K562 (cell line): ENCODE results near the gene ZDHHC14. TPM values are rescaled to one million over a fixed set of nuclear protein-coding genes. Genes with fewer than 3 reads are reported as not detected.

Experiments used
- ATAC-seq: fragments of 200-7000 bp; cut with Tn5 transposase; 3 replicates; pipeline ENCODE4 v1.9.1; 2020; ENCODE audit warnings: moderate library complexity
- BruUV-seq: library from RNA; stranded (reverse); fragments of 400-500 nt; replicated peaks from 2 replicates; lab custom pipeline; 2021; lab: Mats Ljungman, UMichigan
- CTCF ChIA-PET: fragments of 300-600 bp; formaldehyde crosslinking; extraction: SDS; loops from one replicate; lab custom pipeline; 2021; ENCODE audit warnings: low intra/inter-chr PET ratio; lab: Yijun Ruan, JAX
- POLR2A ChIA-PET: fragments of 300-600, 350-650 bp; sonication (Branson Sonifier 250); formaldehyde crosslinking; extraction: SDS; loops from one replicate; lab custom pipeline; 2021; ENCODE audit warnings: antibody characterized with exemption, inconsistent platforms; lab: Yijun Ruan, JAX
- DNase-seq, 4 experiments: peaks; one replicate each; pipeline versions ENCODE4 v3.0.0 to v3.0.0-alpha.2; 2011 to 2018; ENCODE audit warnings: low spot score in 3 of 4, mixed read lengths in 3 of 4; ENCODE audit errors: extremely low read depth in 1 of 4
- FAIRE-seq: peaks from 2 replicates; lab custom pipeline; 2011; peaks lifted over from hg19 to GRCh38; lab: Jason Lieb, UNC
- H2AFZ ChIP-seq: 2 replicates; pipeline ENCODE4 v1.6.0; 2011; ENCODE audit warnings: low read depth, low read length, control low read depth, inconsistent platforms
- H3K27ac ChIP-seq: fragments of 200-600 bp; 3 replicates; pipeline ENCODE4 v1.8.0; 2011; ENCODE audit warnings: low read depth, mild to moderate bottlenecking, control low read depth, inconsistent platforms, low read length, moderate library complexity, mixed read lengths; ENCODE audit errors: extremely low read depth
- H3K27me3 ChIP-seq, 2 experiments: fragments of 300-600 bp in 1 of 2; 2 replicates in 1 of 2; 3 replicates in 1 of 2; pipeline versions ENCODE4 v1.6.0 to v1.8.0; 2011; ENCODE audit warnings: inconsistent platforms in 2 of 2, low read length in 2 of 2, mild to moderate bottlenecking in 1 of 2, mixed read lengths in 1 of 2, moderate library complexity in 1 of 2; ENCODE audit not compliant: control insufficient read depth in 2 of 2, insufficient read depth in 2 of 2
- H3K36me3 ChIP-seq: fragments of 300-600 bp; 3 replicates; pipeline ENCODE4 v1.8.0; 2011; ENCODE audit warnings: mild to moderate bottlenecking, low read length, inconsistent platforms; ENCODE audit not compliant: control insufficient read depth, insufficient read depth
- H3K4me1 ChIP-seq, 2 experiments: fragments of 200-600 bp in 1 of 2; replicated peaks in 1 of 2; 2 replicates in 1 of 2; 3 replicates in 1 of 2; pipeline versions ENCODE4 v1.5.1 to v1.8.0; 2011; ENCODE audit warnings: inconsistent platforms in 2 of 2, low read length in 2 of 2, mild to moderate bottlenecking in 1 of 2, mixed read lengths in 1 of 2, moderate library complexity in 1 of 2; ENCODE audit not compliant: control insufficient read depth in 2 of 2, insufficient read depth in 2 of 2
- H3K4me2 ChIP-seq: 2 replicates; pipeline ENCODE4 v1.6.1; 2011; ENCODE audit warnings: low read length, control low read depth, inconsistent platforms, mixed read lengths; ENCODE audit not compliant: insufficient read depth
- H3K4me3 ChIP-seq: fragments of 200-600 bp; sonication (generic), shearing (Covaris generic); 2 replicates; pipeline ENCODE4 v1.5.1; 2016; ENCODE audit warnings: control low read depth, inconsistent platforms
- H3K79me2 ChIP-seq: fragments of 200-600 bp; 3 replicates; pipeline ENCODE4 v1.8.0; 2011; ENCODE audit warnings: low read length, inconsistent platforms; ENCODE audit not compliant: control insufficient read depth, insufficient read depth
- H3K9ac ChIP-seq, 2 experiments: 2 replicates each; pipeline versions ENCODE4 v1.6.0 to v1.6.1; 2011; ENCODE audit warnings: low read depth in 2 of 2, low read length in 2 of 2, control low read depth in 1 of 2, inconsistent platforms in 1 of 2, mild to moderate bottlenecking in 1 of 2, mixed read lengths in 1 of 2; ENCODE audit not compliant: insufficient read depth in 1 of 2
- H3K9me1 ChIP-seq: one replicate; pipeline ENCODE4 v1.6.0; 2011; ENCODE audit warnings: inconsistent platforms, mild to moderate bottlenecking, low read length, moderate library complexity; ENCODE audit not compliant: control insufficient read depth, insufficient read depth
- H3K9me3 ChIP-seq: replicated peaks from 2 replicates; pipeline ENCODE4 v1.5.1; 2011; ENCODE audit warnings: low read depth, low read length, inconsistent platforms; ENCODE audit not compliant: control insufficient read depth, insufficient read depth
- H4K20me1 ChIP-seq: replicated peaks from 2 replicates; pipeline ENCODE4 v1.6.1; 2011; ENCODE audit warnings: low read length, inconsistent platforms, mixed read lengths; ENCODE audit not compliant: control insufficient read depth, insufficient read depth
- CREB1 ChIP-seq, 2 experiments: sonication (generic) in 1 of 2; formaldehyde crosslinking in 1 of 2; IDR thresholded peaks; 2 replicates each; pipeline versions ENCODE4 v1.6.1 to v1.8.0; 2012 to 2022; ENCODE audit warnings: inconsistent platforms in 1 of 2, mild to moderate bottlenecking in 1 of 2, missing genetic modification reagents in 1 of 2, moderate library complexity in 1 of 2
- EZH2 ChIP-seq: IDR thresholded peaks from 2 replicates; pipeline ENCODE4 v1.6.1; 2012; ENCODE audit warnings: low read depth, mild to moderate bottlenecking, inconsistent platforms, low read length, borderline replicate concordance
- HMGN3 ChIP-seq: IDR thresholded peaks from 2 replicates; pipeline ENCODE4 v1.6.1; 2011; ENCODE audit warnings: borderline replicate concordance, low read depth, mild to moderate bottlenecking, mixed read lengths, low read length; ENCODE audit not compliant: insufficient read length; ENCODE audit errors: extremely low read depth
- HNRNPLL ChIP-seq: fragments of 200-400 bp; formaldehyde crosslinking; IDR thresholded peaks from 2 replicates; pipeline ENCODE4 v1.6.1; 2017; ENCODE audit warnings: low read length, low read depth, mild to moderate bottlenecking; ENCODE audit not compliant: poor library complexity, severe bottlenecking
- KLF16 ChIP-seq: IDR thresholded peaks from 2 replicates; pipeline ENCODE4 v1.6.1; 2016; ENCODE audit warnings: antibody characterized with exemption
- PHB ChIP-seq: fragments of 250-450 bp; sonication (Bioruptor Pico); IDR thresholded peaks from 2 replicates; pipeline ENCODE4 v1.5.0; 2021
- SNRNP70 ChIP-seq: fragments of 200-400 bp; formaldehyde crosslinking; optimal IDR thresholded peaks from 2 replicates; pipeline ENCODE3; 2017; ENCODE audit warnings: low read depth, low read length
- ZBTB8A ChIP-seq: fragments of 450-650 bp; IDR thresholded peaks from 2 replicates; pipeline ENCODE4 v1.6.1; 2018; ENCODE audit warnings: mild to moderate bottlenecking, moderate library complexity; ENCODE audit not compliant: partially characterized antibody
- ZNF589 ChIP-seq: fragments of 200-800 bp; sonication (Bioruptor generic); IDR thresholded peaks from 2 replicates; pipeline ENCODE4 v1.6.1; 2016; ENCODE audit warnings: low read depth, missing genetic modification characterization, missing compliant biosample characterization
- ZSCAN32 ChIP-seq: fragments of 450-650 bp; formaldehyde crosslinking; IDR thresholded peaks from 2 replicates; pipeline ENCODE4 v1.4.0; 2020; ENCODE audit warnings: mild to moderate bottlenecking, moderate library complexity
- WGBS: fragments of 100-300 bp; shearing (Covaris generic); methylation state at CpG from one replicate; pipeline ENCODE4 v1.1.6; 2016; ENCODE audit warnings: low coverage, mixed read lengths; ENCODE audit not compliant: insufficient coverage; ENCODE audit errors: missing lambda C conversion rate; 5-methylcytosine and 5-hydroxymethylcytosine counted together
- in situ Hi-C: fragments of 300-500 bp; cut with MboI; formaldehyde crosslinking; loops from 4 replicates; pipeline ENCODE4 v1.15.0; 2018; ENCODE audit warnings: inconsistent platforms, mixed read lengths
- intact Hi-C: fragments of 100-400 bp; cut with micrococcal nuclease; formaldehyde crosslinking; loops from 2 replicates; pipeline ENCODE4 v1.14.2; 2022
- polyA plus RNA-seq, 8 experiments: library from polyadenylated mRNA; depleted of rRNA in 4 of 8; stranded (reverse) in 5 of 8; unstranded in 3 of 8; fragments of >200 nt; fragmentation: Nextera tagmentation in 2 of 8; fragmentation: Illumina TruSeq in 1 of 8; extraction: Ambion mirVana in 2 of 8; extraction: Trizol in 1 of 8; gene quantifications; 2 replicates each; pipeline versions ENCODE4 v1.2.1 to v1.2.3, GENCODE V29; 2011 to 2014; ENCODE audit warnings: inconsistent platforms in 1 of 8, missing spikeins in 1 of 8
- total RNA-seq, 7 experiments: library from RNA; depleted of rRNA in 6 of 7; stranded (reverse); fragments of >200 nt in 6 of 7; fragmentation: Illumina TruSeq in 2 of 7; extraction: Trizol in 2 of 7; gene quantifications; 2 replicates each; pipeline versions ENCODE4 v1.2.1 to v1.2.3, GENCODE V29; 2011 to 2021; ENCODE audit warnings: low replicate concordance in 1 of 7
- TF ChIP-seq, protein P1 (sequence below): fragments of 450-650 bp; IDR thresholded peaks from 2 replicates; pipeline ENCODE4 v1.6.1; 2016
- TF ChIP-seq, protein P2 (sequence below): fragments of 250-450 bp; sonication (Bioruptor Pico); IDR thresholded peaks from 2 replicates; pipeline ENCODE4 v1.9.0; 2021; ENCODE audit warnings: mild to moderate bottlenecking
- TF ChIP-seq, protein P3 (sequence below): fragments of 250-450 bp; sonication (Bioruptor Pico); IDR thresholded peaks from 2 replicates; pipeline ENCODE4 v1.5.0; 2020; ENCODE audit warnings: mild to moderate bottlenecking
- TF ChIP-seq, protein P4 (sequence below): IDR thresholded peaks from 3 replicates; pipeline ENCODE4 v1.6.1; 2011; ENCODE audit warnings: borderline replicate concordance, mild to moderate bottlenecking; ENCODE audit not compliant: insufficient read length, insufficient read depth

ZDHHC14 gene
- total and polyA plus RNA-seq, 9 of the 15 experiments (the other 6 are each of a cell fraction or from before 2014, with no cell fraction given): 0.92 to 23.1 (median 13.8) TPM

DNA sequence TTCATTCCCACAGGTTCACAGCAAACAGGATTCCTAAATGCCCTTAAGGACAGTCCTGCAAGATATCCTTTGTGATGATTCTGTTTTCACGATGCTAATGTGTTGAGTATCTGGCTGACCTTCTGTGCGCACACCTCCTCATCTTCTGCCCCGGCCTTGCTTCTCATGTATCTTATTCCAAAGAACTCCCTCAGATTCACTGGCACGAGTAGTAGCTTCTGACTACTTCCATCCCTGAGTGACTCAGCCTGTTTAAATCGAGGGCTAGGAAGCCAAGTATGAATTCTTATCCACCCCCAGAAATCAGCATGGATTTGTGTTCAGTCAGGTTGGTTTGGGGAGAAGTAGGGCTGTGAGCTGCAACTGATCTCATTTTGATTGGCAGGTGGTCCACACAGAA is 251.8 kb downstream of the ZDHHC14 start (continued):
- no peak for TF ChIP-seq EZH2
- TF ChIP-seq, protein P1, sequence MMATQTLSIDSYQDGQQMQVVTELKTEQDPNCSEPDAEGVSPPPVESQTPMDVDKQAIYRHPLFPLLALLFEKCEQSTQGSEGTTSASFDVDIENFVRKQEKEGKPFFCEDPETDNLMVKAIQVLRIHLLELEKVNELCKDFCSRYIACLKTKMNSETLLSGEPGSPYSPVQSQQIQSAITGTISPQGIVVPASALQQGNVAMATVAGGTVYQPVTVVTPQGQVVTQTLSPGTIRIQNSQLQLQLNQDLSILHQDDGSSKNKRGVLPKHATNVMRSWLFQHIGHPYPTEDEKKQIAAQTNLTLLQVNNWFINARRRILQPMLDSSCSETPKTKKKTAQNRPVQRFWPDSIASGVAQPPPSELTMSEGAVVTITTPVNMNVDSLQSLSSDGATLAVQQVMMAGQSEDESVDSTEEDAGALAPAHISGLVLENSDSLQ: peak; percentile 9; the same call in 1 of the 2 replicates

DNA sequence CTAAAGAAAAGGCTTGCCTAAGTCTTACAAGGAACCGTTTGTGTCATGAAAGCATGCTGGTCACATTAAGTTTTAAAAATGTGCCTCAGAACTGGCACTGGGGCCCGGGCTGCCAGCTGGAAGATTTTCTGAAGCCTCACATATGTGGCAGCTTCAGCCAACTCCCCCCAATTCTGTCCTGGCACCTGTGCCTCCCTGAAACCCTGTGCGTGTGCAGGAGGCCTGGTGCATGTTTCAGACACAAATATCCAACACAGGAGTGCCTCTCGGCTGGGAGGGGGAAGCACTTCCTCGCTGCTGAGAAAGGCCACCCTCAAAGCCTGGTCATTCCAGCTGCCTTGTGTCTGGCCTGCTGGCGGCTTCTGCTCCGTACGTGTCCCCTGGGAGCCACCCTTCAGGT is 253.6 kb downstream of the ZDHHC14 start:
- Histone ChIP-seq H3K27me3 (no peaks in the 10 kb centered on the region; a peak in 1 of 5 replicates), H3K4me2 (no peak overlapping the region), H3K4me1 (peaks cover 9 to 27% of the 10 kb centered on the region in 2 experiments), H3K4me3 (no peak overlapping the region), H3K79me2 (no peaks in the 10 kb centered on the region), H4K20me1 (no peaks in the 10 kb centered on the region), H2AFZ (no peak overlapping the region), H3K9me3 (no peaks in the 10 kb centered on the region), H3K9ac (peak overlapping the region in 1 of 2 experiments; percentile 41; a peak in 2 of 4 replicates), H3K9me1 (peaks cover 3% of the 10 kb centered on the region)
- FAIRE-seq (no peak), DNase-seq (no peak)
- POLR2A ChIA-PET: no interaction called here
- intact Hi-C loops: no loop called here
- no TSS peak for BruUV-seq
- WGBS: 87% methylated on average over 8 of the region's 8 CpGs
- CTCF ChIA-PET: no interaction called here
- in situ Hi-C loops: no loop called here
- TF ChIP-seq, protein P2, sequence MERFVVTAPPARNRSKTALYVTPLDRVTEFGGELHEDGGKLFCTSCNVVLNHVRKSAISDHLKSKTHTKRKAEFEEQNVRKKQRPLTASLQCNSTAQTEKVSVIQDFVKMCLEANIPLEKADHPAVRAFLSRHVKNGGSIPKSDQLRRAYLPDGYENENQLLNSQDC (CRISPR knock-in tag): no peak
- TF ChIP-seq PHB (CRISPR knock-in tag): no peak
- TF ChIP-seq, protein P3, sequence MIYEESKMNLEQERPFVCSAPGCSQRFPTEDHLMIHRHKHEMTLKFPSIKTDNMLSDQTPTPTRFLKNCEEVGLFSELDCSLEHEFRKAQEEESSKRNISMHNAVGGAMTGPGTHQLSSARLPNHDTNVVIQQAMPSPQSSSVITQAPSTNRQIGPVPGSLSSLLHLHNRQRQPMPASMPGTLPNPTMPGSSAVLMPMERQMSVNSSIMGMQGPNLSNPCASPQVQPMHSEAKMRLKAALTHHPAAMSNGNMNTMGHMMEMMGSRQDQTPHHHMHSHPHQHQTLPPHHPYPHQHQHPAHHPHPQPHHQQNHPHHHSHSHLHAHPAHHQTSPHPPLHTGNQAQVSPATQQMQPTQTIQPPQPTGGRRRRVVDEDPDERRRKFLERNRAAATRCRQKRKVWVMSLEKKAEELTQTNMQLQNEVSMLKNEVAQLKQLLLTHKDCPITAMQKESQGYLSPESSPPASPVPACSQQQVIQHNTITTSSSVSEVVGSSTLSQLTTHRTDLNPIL (CRISPR knock-in tag): no peak
- no peak for TF ChIP-seq CREB1 (IDR thresholded peaks at IDR 0.05)
- no peak for TF ChIP-seq CREB1 (CRISPR knock-in tag; IDR thresholded peaks at IDR 0.05)
- no peak for TF ChIP-seq HNRNPLL
- TF ChIP-seq HMGN3: no peak
- no peak for TF ChIP-seq ZSCAN32 (CRISPR knock-in tag)
- TF ChIP-seq KLF16: no peak
- TF ChIP-seq ZNF589 (CRISPR knock-in tag): no peak
- TF ChIP-seq ZBTB8A: no peak
- TF ChIP-seq, protein P4, sequence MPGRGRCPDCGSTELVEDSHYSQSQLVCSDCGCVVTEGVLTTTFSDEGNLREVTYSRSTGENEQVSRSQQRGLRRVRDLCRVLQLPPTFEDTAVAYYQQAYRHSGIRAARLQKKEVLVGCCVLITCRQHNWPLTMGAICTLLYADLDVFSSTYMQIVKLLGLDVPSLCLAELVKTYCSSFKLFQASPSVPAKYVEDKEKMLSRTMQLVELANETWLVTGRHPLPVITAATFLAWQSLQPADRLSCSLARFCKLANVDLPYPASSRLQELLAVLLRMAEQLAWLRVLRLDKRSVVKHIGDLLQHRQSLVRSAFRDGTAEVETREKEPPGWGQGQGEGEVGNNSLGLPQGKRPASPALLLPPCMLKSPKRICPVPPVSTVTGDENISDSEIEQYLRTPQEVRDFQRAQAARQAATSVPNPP: no peak
- no peak for TF ChIP-seq SNRNP70
- TF ChIP-seq, all 486 proteins: peak for 0
- Histone ChIP-seq H3K36me3 (peaks cover 15% of the 10 kb centered on the region), H3K27ac (no peak overlapping the region)
- no peak for ATAC-seq
